Measurements from ENCODE around the gene CACNB3. TPM values are rescaled to one million over a fixed set of nuclear protein-coding genes. Genes with fewer than 3 reads are reported as not detected.

CACNB3 gene
- polyA plus RNA-seq, 3 donors, result 0.84 to 6.3 (median 1.5) TPM

GRCh38 chr12:48856379-48856778 is 38.1 kb downstream of the CACNB3 start:
- Histone ChIP-seq H3K79me2 (ENCODE audit: insufficient read depth, low read length) (peaks cover 7% of the 10 kb centered on the region), H3K27ac (ENCODE audit: low read depth in 1 of 2, low read length in 2 of 2) (no peak overlapping the region), H3K4me3 (replicated peaks in 1 of 3; ENCODE audit: low read depth in 2 of 3, low read length in 3 of 3) (no peak overlapping the region), H3K36me3 (replicated peaks in 1 of 2; ENCODE audit: control insufficient read depth in 1 of 2, insufficient read depth in 2 of 2, low read length in 2 of 2) (no peaks in the 10 kb centered on the region), H3K27me3 (ENCODE audit: control insufficient read depth in 2 of 2, insufficient read depth in 2 of 2, low read length in 2 of 2) (no peaks in the 10 kb centered on the region), H3K4me2 (replicated peaks; ENCODE audit: extremely low read depth, low read length, poor library complexity, severe bottlenecking) (no peak overlapping the region), H2AFZ (ENCODE audit: insufficient read depth, low read depth, low read length, poor library complexity, severe bottlenecking) (no peak overlapping the region), H4K20me1 (ENCODE audit: insufficient read depth, low read length) (no peaks in the 10 kb centered on the region), H3K4me1 (ENCODE audit: control insufficient read depth in 1 of 2, insufficient read depth in 2 of 2, low read length in 2 of 2) (peaks cover 10 to 14% of the 10 kb centered on the region in 2 donors), H3K9ac (ENCODE audit: insufficient read depth, low read length, poor library complexity, severe bottlenecking) (no peak overlapping the region), H3K9me3 (replicated peaks in 1 of 2; ENCODE audit: control insufficient read depth in 1 of 2, insufficient read depth in 1 of 2, low read length in 2 of 2) (no peaks in the 10 kb centered on the region)
- intact Hi-C loops (cut with micrococcal nuclease), result loop anchor here (10.0 kb wide), 2 partner anchors 118 to 128 kb away; partner anchors contain the start of genes WNT1 (in 1 of the 2) and WNT10B (in 1 of the 2)
- no peak overlapping the region for H3K4me3 Mint-ChIP-seq
- TF ChIP-seq, protein P1, sequence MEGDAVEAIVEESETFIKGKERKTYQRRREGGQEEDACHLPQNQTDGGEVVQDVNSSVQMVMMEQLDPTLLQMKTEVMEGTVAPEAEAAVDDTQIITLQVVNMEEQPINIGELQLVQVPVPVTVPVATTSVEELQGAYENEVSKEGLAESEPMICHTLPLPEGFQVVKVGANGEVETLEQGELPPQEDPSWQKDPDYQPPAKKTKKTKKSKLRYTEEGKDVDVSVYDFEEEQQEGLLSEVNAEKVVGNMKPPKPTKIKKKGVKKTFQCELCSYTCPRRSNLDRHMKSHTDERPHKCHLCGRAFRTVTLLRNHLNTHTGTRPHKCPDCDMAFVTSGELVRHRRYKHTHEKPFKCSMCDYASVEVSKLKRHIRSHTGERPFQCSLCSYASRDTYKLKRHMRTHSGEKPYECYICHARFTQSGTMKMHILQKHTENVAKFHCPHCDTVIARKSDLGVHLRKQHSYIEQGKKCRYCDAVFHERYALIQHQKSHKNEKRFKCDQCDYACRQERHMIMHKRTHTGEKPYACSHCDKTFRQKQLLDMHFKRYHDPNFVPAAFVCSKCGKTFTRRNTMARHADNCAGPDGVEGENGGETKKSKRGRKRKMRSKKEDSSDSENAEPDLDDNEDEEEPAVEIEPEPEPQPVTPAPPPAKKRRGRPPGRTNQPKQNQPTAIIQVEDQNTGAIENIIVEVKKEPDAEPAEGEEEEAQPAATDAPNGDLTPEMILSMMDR (IDR thresholded peaks at IDR 0.05), result no peak
- no peak for DNase-seq
- peaks cover 12% of the 10 kb centered on the region for H3K4me1 Mint-ChIP-seq
- peaks cover 3 to 8% (median 4%) of the 10 kb centered on the region in 3 donors for H3K27me3 Mint-ChIP-seq (ENCODE audit: low read depth in 3 of 3)
- WGBS (ENCODE audit: insufficient coverage), result no CpG with 5 or more reads among the region's 2 CpGs
- H3K9me3 Mint-ChIP-seq, result no peaks in the 10 kb centered on the region
- no peak overlapping the region for H3K27ac Mint-ChIP-seq
- no peaks in the 10 kb centered on the region for H3K36me3 Mint-ChIP-seq

DNA sequence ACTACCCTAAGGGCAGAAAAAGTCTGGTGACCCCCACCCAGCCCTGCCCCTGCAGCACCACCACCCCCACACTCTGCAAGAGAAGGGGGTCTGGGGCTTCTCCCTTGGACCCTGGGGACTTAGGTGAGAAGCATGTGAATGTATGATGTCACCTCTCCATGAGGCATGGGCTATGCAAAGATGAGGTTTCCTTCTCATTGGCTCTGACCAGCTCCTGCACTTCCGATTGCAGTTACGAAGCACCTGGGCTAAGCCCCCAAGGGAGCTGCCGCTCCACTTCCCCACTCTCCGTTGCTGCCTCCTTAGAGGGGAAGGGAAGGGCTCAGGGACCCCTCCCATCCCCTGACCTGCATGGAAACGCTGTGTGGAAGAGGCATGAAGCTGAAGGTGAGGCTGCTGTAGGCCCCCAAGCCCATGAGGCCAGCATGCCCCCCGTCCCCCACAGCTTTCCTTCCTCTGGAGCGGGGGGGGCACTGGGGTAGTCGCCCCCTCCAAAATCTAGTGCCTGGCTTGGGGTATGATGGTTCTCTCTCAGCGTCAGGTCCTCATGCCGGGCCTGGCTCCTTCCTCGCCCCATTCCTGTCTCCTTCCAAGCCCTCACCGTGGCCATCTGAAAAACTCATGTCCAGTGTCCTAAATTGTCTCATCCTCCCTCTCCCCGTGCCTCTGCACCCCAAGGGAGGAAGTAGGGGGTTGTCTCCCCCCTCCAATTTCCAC is 39.1 kb downstream of the CACNB3 start:
- Histone ChIP-seq H3K79me2 (ENCODE audit: insufficient read depth, low read length) (no peaks in the 10 kb centered on the region), H3K9ac (ENCODE audit: insufficient read depth, low read length, poor library complexity, severe bottlenecking) (no peak overlapping the region), H3K4me2 (replicated peaks; ENCODE audit: extremely low read depth, low read length, poor library complexity, severe bottlenecking) (no peak overlapping the region), H3K27ac (ENCODE audit: low read depth in 1 of 2, low read length in 2 of 2) (no peak overlapping the region), H3K36me3 (replicated peaks in 1 of 2; ENCODE audit: control insufficient read depth in 1 of 2, insufficient read depth in 2 of 2, low read length in 2 of 2) (no peaks in the 10 kb centered on the region), H3K27me3 (ENCODE audit: control insufficient read depth in 2 of 2, insufficient read depth in 2 of 2, low read length in 2 of 2) (no peaks in the 10 kb centered on the region), H3K4me1 (ENCODE audit: control insufficient read depth in 1 of 2, insufficient read depth in 2 of 2, low read length in 2 of 2) (peaks cover 6 to 8% of the 10 kb centered on the region in 2 donors), H4K20me1 (ENCODE audit: insufficient read depth, low read length) (no peaks in the 10 kb centered on the region), H3K9me3 (replicated peaks in 1 of 2; ENCODE audit: control insufficient read depth in 1 of 2, insufficient read depth in 1 of 2, low read length in 2 of 2) (no peaks in the 10 kb centered on the region), H2AFZ (ENCODE audit: insufficient read depth, low read depth, low read length, poor library complexity, severe bottlenecking) (no peak overlapping the region), H3K4me3 (replicated peaks in 1 of 3; ENCODE audit: low read depth in 2 of 3, low read length in 3 of 3) (no peak overlapping the region)
- no peaks in the 10 kb centered on the region for H3K36me3 Mint-ChIP-seq
- H3K27ac Mint-ChIP-seq, result peak overlapping the region in 1 of 7 donors; percentile 59
- H3K4me3 Mint-ChIP-seq, result no peak overlapping the region
- no CpG with 5 or more reads among the region's 13 CpGs for WGBS (ENCODE audit: insufficient coverage)
- DNase-seq, result no peak
- intact Hi-C loops (cut with micrococcal nuclease), result loop anchor here (10.0 kb wide), 2 partner anchors 117 to 127 kb away; partner anchors contain the start of genes WNT1 (in 1 of the 2) and WNT10B (in 1 of the 2)
- no peaks in the 10 kb centered on the region for H3K9me3 Mint-ChIP-seq
- H3K4me1 Mint-ChIP-seq, result peaks cover 12% of the 10 kb centered on the region
- TF ChIP-seq, protein P1 (IDR thresholded peaks at IDR 0.05), result no peak
- H3K27me3 Mint-ChIP-seq (ENCODE audit: low read depth in 3 of 3), result peaks cover 4 to 8% (median 5%) of the 10 kb centered on the region in 3 donors

All from CD14-positive monocyte (primary cell).